ENCODE results near the gene RNF149.

DNA sequence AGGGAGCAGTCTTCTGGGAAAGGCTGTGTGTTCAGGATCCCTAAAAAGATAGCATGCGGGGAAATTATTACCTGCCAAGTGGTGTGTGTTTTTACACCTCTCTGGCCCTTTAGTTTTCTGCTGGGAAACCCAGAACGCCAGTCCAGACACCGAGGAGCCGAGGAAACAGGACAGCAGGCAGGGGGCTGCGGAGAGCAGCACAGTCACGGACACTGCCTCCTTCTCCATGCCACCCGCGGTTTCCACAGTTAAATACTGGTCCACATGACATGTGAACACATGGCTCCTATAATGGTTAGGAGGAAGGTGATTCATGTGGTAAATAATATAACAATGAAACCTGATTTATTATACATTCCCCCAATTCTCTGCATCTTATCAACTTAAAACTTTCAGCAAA lies 35.4 kb downstream of the RNF149 start:
- TF ChIP-seq, protein P1, sequence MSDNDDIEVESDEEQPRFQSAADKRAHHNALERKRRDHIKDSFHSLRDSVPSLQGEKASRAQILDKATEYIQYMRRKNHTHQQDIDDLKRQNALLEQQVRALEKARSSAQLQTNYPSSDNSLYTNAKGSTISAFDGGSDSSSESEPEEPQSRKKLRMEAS (IDR thresholded peaks at IDR 0.05; ENCODE audit: low read depth, low read length) = no peak
- TF ChIP-seq, protein P2, sequence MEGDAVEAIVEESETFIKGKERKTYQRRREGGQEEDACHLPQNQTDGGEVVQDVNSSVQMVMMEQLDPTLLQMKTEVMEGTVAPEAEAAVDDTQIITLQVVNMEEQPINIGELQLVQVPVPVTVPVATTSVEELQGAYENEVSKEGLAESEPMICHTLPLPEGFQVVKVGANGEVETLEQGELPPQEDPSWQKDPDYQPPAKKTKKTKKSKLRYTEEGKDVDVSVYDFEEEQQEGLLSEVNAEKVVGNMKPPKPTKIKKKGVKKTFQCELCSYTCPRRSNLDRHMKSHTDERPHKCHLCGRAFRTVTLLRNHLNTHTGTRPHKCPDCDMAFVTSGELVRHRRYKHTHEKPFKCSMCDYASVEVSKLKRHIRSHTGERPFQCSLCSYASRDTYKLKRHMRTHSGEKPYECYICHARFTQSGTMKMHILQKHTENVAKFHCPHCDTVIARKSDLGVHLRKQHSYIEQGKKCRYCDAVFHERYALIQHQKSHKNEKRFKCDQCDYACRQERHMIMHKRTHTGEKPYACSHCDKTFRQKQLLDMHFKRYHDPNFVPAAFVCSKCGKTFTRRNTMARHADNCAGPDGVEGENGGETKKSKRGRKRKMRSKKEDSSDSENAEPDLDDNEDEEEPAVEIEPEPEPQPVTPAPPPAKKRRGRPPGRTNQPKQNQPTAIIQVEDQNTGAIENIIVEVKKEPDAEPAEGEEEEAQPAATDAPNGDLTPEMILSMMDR (IDR thresholded peaks at IDR 0.05; ENCODE audit: low read depth, low read length) = no peak

All from NB4 (cell line).